ENCODE results near the gene AACS.
"Not testable (repeated sequence)": the region's sequence is repeated elsewhere in the genome, so short reads cannot be mapped to it uniquely, and the experiment has no call there.

AACS gene

GRCh38 chr12:125128439-125129178 is 63.4 kb downstream of the AACS start:
- no peak for DNase-seq

- no peak for DNase-seq
Measured at GRCh38 chr12:125129179-125129571, 63.9 kb downstream of the AACS start.

- no peak for DNase-seq
Measured at GRCh38 chr12:125129591-125130255, 64.5 kb downstream of the AACS start.

GRCh38 chr12:125131958-125132357 is 66.7 kb downstream of the AACS start:
- no peak for DNase-seq

GRCh38 chr12:125132698-125133400 is 67.6 kb downstream of the AACS start:
- no peak for DNase-seq

- no peak for DNase-seq
Measured at GRCh38 chr12:125133616-125134015, 68.4 kb downstream of the AACS start.

- DNase-seq: no peak
Measured at GRCh38 chr12:125134576-125134975, 69.3 kb downstream of the AACS start.

GRCh38 chr12:125135906-125136305 is 70.7 kb downstream of the AACS start:
- DNase-seq: no peak

GRCh38 chr12:125136702-125137101 is 71.5 kb downstream of the AACS start:
- DNase-seq: no peak

- no peak for DNase-seq
Measured at GRCh38 chr12:125137766-125138344, 72.6 kb downstream of the AACS start.

GRCh38 chr12:125140279-125141209 is 75.3 kb downstream of the AACS start:
- no peak for DNase-seq

GRCh38 chr12:125141210-125141573 is 76.0 kb downstream of the AACS start:
- not testable (repeated sequence) for DNase-seq

GRCh38 chr12:125142601-125143000 is 77.4 kb downstream of the AACS start:
- no peak for DNase-seq

GRCh38 chr12:125143491-125143890 is 78.3 kb downstream of the AACS start:
- DNase-seq: no peak

GRCh38 chr12:125145196-125145595 is 80.0 kb downstream of the AACS start:
- no peak for DNase-seq

GRCh38 chr12:125148316-125148715 is 83.1 kb downstream of the AACS start:
- DNase-seq: no peak

GRCh38 chr12:125149160-125150108 is 84.2 kb downstream of the AACS start:
- DNase-seq: no peak

- DNase-seq: no peak
Measured at GRCh38 chr12:125151284-125151683, 86.0 kb downstream of the AACS start.

GRCh38 chr12:125152463-125152862 is 87.2 kb downstream of the AACS start:
- no peak for DNase-seq

GRCh38 chr12:125155366-125155765 is 90.1 kb downstream of the AACS start:
- DNase-seq: no peak

- no peak for DNase-seq
Measured at GRCh38 chr12:125157177-125157576, 91.9 kb downstream of the AACS start.
